ENCODE results near the gene NBPF6.
"Not testable (repeated sequence)": the region's sequence is repeated elsewhere in the genome, so short reads cannot be mapped to it uniquely, and the experiment has no call there.

NBPF6 gene

GRCh38 chr1:108502138-108502537 is 52.0 kb downstream of the NBPF6 start:
- no peak for DNase-seq

- no peak for DNase-seq
Measured at GRCh38 chr1:108502624-108503023, 52.5 kb downstream of the NBPF6 start.

GRCh38 chr1:108503062-108503733 is 53.1 kb downstream of the NBPF6 start:
- DNase-seq, result no peak

GRCh38 chr1:108504447-108504846 is 54.3 kb downstream of the NBPF6 start:
- no peak for DNase-seq

GRCh38 chr1:108505763-108506070 is 55.6 kb downstream of the NBPF6 start:
- DNase-seq, result peak in 1 of 2 donors; percentile 52

- no peak for DNase-seq
Measured at GRCh38 chr1:108511764-108512163, 61.6 kb downstream of the NBPF6 start.

- peak; percentile 11 to 67 for DNase-seq
Measured at GRCh38 chr1:108512239-108513043, 62.3 kb downstream of the NBPF6 start.

GRCh38 chr1:108513044-108513415 is 62.9 kb downstream of the NBPF6 start:
- DNase-seq, result no peak

- DNase-seq, result not testable (repeated sequence)
Measured at GRCh38 chr1:108513914-108514313, 63.8 kb downstream of the NBPF6 start.

GRCh38 chr1:108517301-108517897 is 67.3 kb downstream of the NBPF6 start:
- DNase-seq, result not testable (repeated sequence)

All from CD4-positive, alpha-beta T cell treated with Interferon alpha-2 for 1 hour (primary cell).